Osteocyte (in vitro differentiated cells): ENCODE results near the gene KCNH2. TPM values are rescaled to one million over a fixed set of nuclear protein-coding genes. Genes with fewer than 3 reads are reported as not detected.
"Not testable (repeated sequence)": the region's sequence is repeated elsewhere in the genome, so short reads cannot be mapped to it uniquely, and the experiment has no call there.

Experiments used
- DNase-seq: peaks from one replicate; pipeline ENCODE4 v3.0.0; 2021; ENCODE audit warnings: mixed read lengths; ENCODE audit not compliant: unreplicated experiment; ENCODE audit errors: extremely low spot score
- H3K27ac Mint-ChIP-seq: one replicate; pipeline ENCODE4 v1.8.0; 2021; ENCODE audit warnings: mild to moderate bottlenecking, mixed read lengths; ENCODE audit not compliant: unreplicated experiment
- H3K27me3 Mint-ChIP-seq: one replicate; pipeline ENCODE4 v1.8.0; 2021; ENCODE audit warnings: mixed read lengths; ENCODE audit not compliant: unreplicated experiment
- H3K36me3 Mint-ChIP-seq: one replicate; pipeline ENCODE4 v1.8.0; 2021; ENCODE audit warnings: mixed read lengths; ENCODE audit not compliant: unreplicated experiment
- H3K4me1 Mint-ChIP-seq: one replicate; pipeline ENCODE4 v1.8.0; 2021; ENCODE audit warnings: mixed read lengths; ENCODE audit not compliant: unreplicated experiment
- H3K4me3 Mint-ChIP-seq: one replicate; pipeline ENCODE4 v1.8.0; 2021; ENCODE audit warnings: mild to moderate bottlenecking, moderate library complexity, mixed read lengths; ENCODE audit not compliant: unreplicated experiment
- H3K9me3 Mint-ChIP-seq: one replicate; pipeline ENCODE4 v1.8.0; 2021; ENCODE audit warnings: mixed read lengths; ENCODE audit not compliant: unreplicated experiment
- long read RNA-seq: library from polyadenylated mRNA; unstranded; transcript quantifications from one replicate; pipeline ENCODE4 v2.0.0, GENCODE V29; 2021
- total RNA-seq: library from RNA; stranded (reverse); gene quantifications from 2 replicates; pipeline ENCODE4 v1.2.1, GENCODE V29; 2021
- TF ChIP-seq, protein P1 (sequence below): fragments of 200-600 bp; sonication (generic); IDR thresholded peaks from 2 replicates; pipeline ENCODE4 v1.5.0; 2021; ENCODE audit warnings: antibody characterized with exemption, mild to moderate bottlenecking, moderate library complexity

The KCNH2 gene, protein sequence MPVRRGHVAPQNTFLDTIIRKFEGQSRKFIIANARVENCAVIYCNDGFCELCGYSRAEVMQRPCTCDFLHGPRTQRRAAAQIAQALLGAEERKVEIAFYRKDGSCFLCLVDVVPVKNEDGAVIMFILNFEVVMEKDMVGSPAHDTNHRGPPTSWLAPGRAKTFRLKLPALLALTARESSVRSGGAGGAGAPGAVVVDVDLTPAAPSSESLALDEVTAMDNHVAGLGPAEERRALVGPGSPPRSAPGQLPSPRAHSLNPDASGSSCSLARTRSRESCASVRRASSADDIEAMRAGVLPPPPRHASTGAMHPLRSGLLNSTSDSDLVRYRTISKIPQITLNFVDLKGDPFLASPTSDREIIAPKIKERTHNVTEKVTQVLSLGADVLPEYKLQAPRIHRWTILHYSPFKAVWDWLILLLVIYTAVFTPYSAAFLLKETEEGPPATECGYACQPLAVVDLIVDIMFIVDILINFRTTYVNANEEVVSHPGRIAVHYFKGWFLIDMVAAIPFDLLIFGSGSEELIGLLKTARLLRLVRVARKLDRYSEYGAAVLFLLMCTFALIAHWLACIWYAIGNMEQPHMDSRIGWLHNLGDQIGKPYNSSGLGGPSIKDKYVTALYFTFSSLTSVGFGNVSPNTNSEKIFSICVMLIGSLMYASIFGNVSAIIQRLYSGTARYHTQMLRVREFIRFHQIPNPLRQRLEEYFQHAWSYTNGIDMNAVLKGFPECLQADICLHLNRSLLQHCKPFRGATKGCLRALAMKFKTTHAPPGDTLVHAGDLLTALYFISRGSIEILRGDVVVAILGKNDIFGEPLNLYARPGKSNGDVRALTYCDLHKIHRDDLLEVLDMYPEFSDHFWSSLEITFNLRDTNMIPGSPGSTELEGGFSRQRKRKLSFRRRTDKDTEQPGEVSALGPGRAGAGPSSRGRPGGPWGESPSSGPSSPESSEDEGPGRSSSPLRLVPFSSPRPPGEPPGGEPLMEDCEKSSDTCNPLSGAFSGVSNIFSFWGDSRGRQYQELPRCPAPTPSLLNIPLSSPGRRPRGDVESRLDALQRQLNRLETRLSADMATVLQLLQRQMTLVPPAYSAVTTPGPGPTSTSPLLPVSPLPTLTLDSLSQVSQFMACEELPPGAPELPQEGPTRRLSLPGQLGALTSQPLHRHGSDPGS
- total RNA-seq: not detected in 2 replicates
- long read RNA-seq: 0 reads

DNA sequence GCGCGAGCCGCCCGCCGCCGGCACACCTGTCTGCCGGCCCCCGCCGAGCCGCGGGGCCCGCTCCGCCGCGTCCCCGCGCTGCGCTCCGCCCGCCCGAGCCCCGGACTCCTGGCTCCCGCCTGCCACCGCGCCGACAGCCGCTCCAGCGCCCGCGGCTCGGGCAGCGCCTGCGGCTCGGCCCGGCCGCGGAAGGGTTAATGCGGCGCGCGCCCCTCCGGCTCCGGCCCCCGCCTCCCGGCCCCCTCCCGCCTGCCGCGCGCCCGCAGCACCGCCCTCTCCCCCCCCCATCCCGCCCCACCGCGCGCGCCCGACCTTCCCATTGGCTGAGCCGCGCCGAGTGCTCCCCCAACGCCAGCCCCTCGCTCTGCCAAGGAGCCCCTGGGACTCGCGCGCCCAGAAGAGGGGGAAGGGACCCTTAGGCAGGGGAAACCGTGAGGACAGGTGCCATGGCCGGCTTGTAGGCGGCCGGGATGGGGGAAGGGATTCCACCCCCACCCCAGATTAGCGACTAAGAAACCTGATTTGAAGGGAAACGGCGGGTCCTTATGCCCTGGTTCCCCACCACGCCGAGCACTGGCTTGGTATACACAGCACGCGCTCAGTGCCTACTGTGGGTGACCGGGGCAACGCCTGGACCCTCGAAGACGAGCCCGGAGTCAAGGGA lies at the start of gene KCNH2:
KCNH2 (minus strand) TSS at position 196 of the 664 bp plus-strand sequence. CDS start 408 bp downstream, outside the sequence.
- H3K9me3 Mint-ChIP-seq: no peaks in the 10 kb centered on the region
- TF ChIP-seq, protein P1, sequence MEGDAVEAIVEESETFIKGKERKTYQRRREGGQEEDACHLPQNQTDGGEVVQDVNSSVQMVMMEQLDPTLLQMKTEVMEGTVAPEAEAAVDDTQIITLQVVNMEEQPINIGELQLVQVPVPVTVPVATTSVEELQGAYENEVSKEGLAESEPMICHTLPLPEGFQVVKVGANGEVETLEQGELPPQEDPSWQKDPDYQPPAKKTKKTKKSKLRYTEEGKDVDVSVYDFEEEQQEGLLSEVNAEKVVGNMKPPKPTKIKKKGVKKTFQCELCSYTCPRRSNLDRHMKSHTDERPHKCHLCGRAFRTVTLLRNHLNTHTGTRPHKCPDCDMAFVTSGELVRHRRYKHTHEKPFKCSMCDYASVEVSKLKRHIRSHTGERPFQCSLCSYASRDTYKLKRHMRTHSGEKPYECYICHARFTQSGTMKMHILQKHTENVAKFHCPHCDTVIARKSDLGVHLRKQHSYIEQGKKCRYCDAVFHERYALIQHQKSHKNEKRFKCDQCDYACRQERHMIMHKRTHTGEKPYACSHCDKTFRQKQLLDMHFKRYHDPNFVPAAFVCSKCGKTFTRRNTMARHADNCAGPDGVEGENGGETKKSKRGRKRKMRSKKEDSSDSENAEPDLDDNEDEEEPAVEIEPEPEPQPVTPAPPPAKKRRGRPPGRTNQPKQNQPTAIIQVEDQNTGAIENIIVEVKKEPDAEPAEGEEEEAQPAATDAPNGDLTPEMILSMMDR: no peak
- peaks cover 40% of the 10 kb centered on the region for H3K27me3 Mint-ChIP-seq
- peaks cover 14% of the 10 kb centered on the region for H3K4me1 Mint-ChIP-seq
- no peak within 1 kb of the TSS for H3K27ac Mint-ChIP-seq
- H3K36me3 Mint-ChIP-seq: no peaks in the 10 kb centered on the region
- DNase-seq: no peak
- peak within 1 kb of the TSS; percentile 66 for H3K4me3 Mint-ChIP-seq

GRCh38 chr7:151027728-151028130 lies 49.6 kb upstream of the KCNH2 start:
- not testable (repeated sequence) for H3K27me3 Mint-ChIP-seq, H3K36me3 Mint-ChIP-seq, H3K9me3 Mint-ChIP-seq, DNase-seq
- peak overlapping the region; percentile 88 for H3K4me3 Mint-ChIP-seq
- peak overlapping the region; percentile 99 for H3K27ac Mint-ChIP-seq
- H3K4me1 Mint-ChIP-seq: peaks cover 20% of the 10 kb centered on the region

- peak overlapping the region; percentile 88 for H3K4me3 Mint-ChIP-seq
- not testable (repeated sequence) for H3K9me3 Mint-ChIP-seq, H3K27me3 Mint-ChIP-seq, DNase-seq, H3K36me3 Mint-ChIP-seq
- H3K4me1 Mint-ChIP-seq: peaks cover 20% of the 10 kb centered on the region
- peak overlapping the region; percentile 99 for H3K27ac Mint-ChIP-seq
These were observed 48.9 kb upstream of the KCNH2 start for GRCh38 chr7:151026771-151027727.

GRCh38 chr7:151025924-151026671 lies 48.0 kb upstream of the KCNH2 start:
- Mint-ChIP-seq H3K27ac (peak overlapping the region; percentile 72), H3K4me3 (no peak overlapping the region)

More at GRCh38 chr7:151025924-151026671, 48.0 kb upstream of the KCNH2 start:
- no peaks in the 10 kb centered on the region for H3K9me3 Mint-ChIP-seq
- DNase-seq: no peak
- H3K36me3 Mint-ChIP-seq: no peaks in the 10 kb centered on the region
- peaks cover 20% of the 10 kb centered on the region for H3K4me1 Mint-ChIP-seq
- peaks cover 6% of the 10 kb centered on the region for H3K27me3 Mint-ChIP-seq
- TF ChIP-seq, protein P1: no peak
